ENCODE measurements around the gene PBX4.

PBX4 gene

GRCh38 chr19:19550485-19550929, 68.0 kb downstream of the PBX4 start:
- TF ChIP-seq CTCF (IDR thresholded peaks at IDR 0.05; ENCODE audit: low read depth, low read length, missing control alignments) = no peak
- H3K4me3 ChIP-seq (replicated peaks; ENCODE audit: low read depth, low read length) = no peak overlapping the region
- DNase-seq (ENCODE audit: extremely low read depth, low read depth) = no peak

- TF ChIP-seq CTCF (IDR thresholded peaks at IDR 0.05; ENCODE audit: low read depth, low read length, missing control alignments) = no peak
- DNase-seq (ENCODE audit: extremely low read depth, low read depth) = no peak
- no peak overlapping the region for H3K4me3 ChIP-seq (replicated peaks; ENCODE audit: low read depth, low read length)
Measured at GRCh38 chr19:19549804-19550464, 68.6 kb downstream of the PBX4 start.

GRCh38 chr19:19548915-19549759, 69.3 kb downstream of the PBX4 start:
- no peak for DNase-seq (ENCODE audit: extremely low read depth, low read depth)
- TF ChIP-seq CTCF (IDR thresholded peaks at IDR 0.05; ENCODE audit: low read depth, low read length, missing control alignments) = no peak
- no peak overlapping the region for H3K4me3 ChIP-seq (replicated peaks; ENCODE audit: low read depth, low read length)

GRCh38 chr19:19547674-19548336, 70.7 kb downstream of the PBX4 start:
- no peak overlapping the region for H3K4me3 ChIP-seq (replicated peaks; ENCODE audit: low read depth, low read length)
- no peak for TF ChIP-seq CTCF (IDR thresholded peaks at IDR 0.05; ENCODE audit: low read depth, low read length, missing control alignments)
- DNase-seq (ENCODE audit: extremely low read depth, low read depth) = no peak

- no peak for TF ChIP-seq CTCF (IDR thresholded peaks at IDR 0.05; ENCODE audit: low read depth, low read length, missing control alignments)
Measured at GRCh38 chr19:19546751-19547162, 71.7 kb downstream of the PBX4 start.

GRCh38 chr19:19545707-19546106, 72.8 kb downstream of the PBX4 start:
- no peak for TF ChIP-seq CTCF (IDR thresholded peaks at IDR 0.05; ENCODE audit: low read depth, low read length, missing control alignments)
- no peak overlapping the region for H3K4me3 ChIP-seq (replicated peaks; ENCODE audit: low read depth, low read length)
- DNase-seq (ENCODE audit: extremely low read depth, low read depth) = no peak

More at GRCh38 chr19:19546751-19547162, 71.7 kb downstream of the PBX4 start:
- H3K4me3 ChIP-seq (replicated peaks; ENCODE audit: low read depth, low read length) = no peak overlapping the region
- no peak for DNase-seq (ENCODE audit: extremely low read depth, low read depth)
